A549 (cell line): Measurements from ENCODE around the gene KCNK15. TPM values are rescaled to one million over a fixed set of nuclear protein-coding genes. Genes with fewer than 3 reads are reported as not detected.

ENCODE experiments used
- ATAC-seq, 2 experiments: fragments of 200-7000 bp in 1 of 2; fragments of >200 bp in 1 of 2; cut with Nextera tagmentation in 1 of 2; cut with Tn5 transposase in 1 of 2; 3 replicates each; pipeline versions ENCODE4 v1.8.0 to v1.9.1; 2018 to 2020; ENCODE audit warnings: mild to moderate bottlenecking in 1 of 2, moderate library complexity in 1 of 2
- CTCF ChIA-PET: fragments of 300-600 bp; sonication (Branson Sonifier 250); formaldehyde crosslinking; extraction: SDS; loops from one replicate; lab custom pipeline; 2021; ENCODE audit warnings: antibody characterized with exemption, inconsistent platforms; lab: Yijun Ruan, JAX
- POLR2A ChIA-PET: fragments of 350-600 bp; formaldehyde crosslinking; extraction: SDS; loops from one replicate; lab custom pipeline; 2021; ENCODE audit warnings: antibody characterized with exemption, inconsistent platforms; lab: Yijun Ruan, JAX
- DNase-seq, 2 experiments: peaks; one replicate each; pipeline versions ENCODE4 v3.0.0 to v3.0.0-alpha.2; 2011 to 2016; ENCODE audit warnings: low read depth in 1 of 2, low spot score in 1 of 2
- FAIRE-seq: peaks from 2 replicates; lab custom pipeline; 2011; peaks lifted over from hg19 to GRCh38; lab: Jason Lieb, UNC
- H3K27ac ChIP-seq, 2 experiments: fragments of >200 bp; sonication (Bioruptor Twin); formaldehyde crosslinking; 3 replicates each; pipeline ENCODE4 v1.5.1; 2016 to 2017
- H3K4me1 ChIP-seq: fragments of >200 bp; sonication (Bioruptor Twin); formaldehyde crosslinking; 3 replicates; pipeline ENCODE4 v1.6.1; 2016
- H3K4me2 ChIP-seq: fragments of >200 bp; sonication (Bioruptor Twin); formaldehyde crosslinking; 3 replicates; pipeline ENCODE4 v1.6.1; 2016
- H3K4me3 ChIP-seq: fragments of >200 bp; sonication (Bioruptor Twin); formaldehyde crosslinking; 3 replicates; pipeline ENCODE4 v1.5.1; 2016
- H3K9me3 ChIP-seq: fragments of >200 bp; sonication (Bioruptor Twin); formaldehyde crosslinking; 3 replicates; pipeline ENCODE4 v1.6.1; 2016
- ATOH8 ChIP-seq: fragments of 250-450 bp; sonication (Bioruptor Pico); IDR thresholded peaks from 2 replicates; pipeline ENCODE4 v1.5.0; 2020; ENCODE audit warnings: low read depth, mild to moderate bottlenecking, moderate library complexity
- BHLHE40 ChIP-seq: IDR thresholded peaks from 2 replicates; pipeline ENCODE4 v1.6.1; 2012; ENCODE audit warnings: low read depth, low read length, inconsistent platforms
- CBX2 ChIP-seq: fragments of 200-600 bp; sonication (generic); IDR thresholded peaks from 2 replicates; pipeline ENCODE4 v1.6.1; 2016; ENCODE audit warnings: low read depth, mild to moderate bottlenecking, borderline replicate concordance
- CBX8 ChIP-seq: fragments of 200-600 bp; sonication (generic); IDR thresholded peaks from 2 replicates; pipeline ENCODE4 v1.6.1; 2016
- CEBPB ChIP-seq, 2 experiments: fragments of >200 bp in 1 of 2; sonication (Bioruptor Twin) in 1 of 2; formaldehyde crosslinking in 1 of 2; IDR thresholded peaks; 2 replicates each; pipeline ENCODE4 v1.6.1; 2012 to 2016
- CTCF ChIP-seq: fragments of >200 bp; sonication (Bioruptor Twin); formaldehyde crosslinking; IDR thresholded peaks from 3 replicates; pipeline ENCODE4 v1.5.1; 2016
- E2F6 ChIP-seq: IDR thresholded peaks from 2 replicates; pipeline ENCODE4 v1.6.1; 2012; ENCODE audit warnings: low read depth, borderline replicate concordance
- ELK1 ChIP-seq: fragments of 150-350 bp; IDR thresholded peaks from 2 replicates; pipeline ENCODE4 v1.6.1; 2014; ENCODE audit warnings: low read depth, mild to moderate bottlenecking, low read length
- HDAC2 ChIP-seq: fragments of 200-600 bp; sonication (generic); IDR thresholded peaks from 2 replicates; pipeline ENCODE4 v1.6.1; 2016
- HOXB13 ChIP-seq: fragments of 250-450 bp; sonication (Bioruptor Pico); IDR thresholded peaks from 2 replicates; pipeline ENCODE4 v1.5.0; 2020; ENCODE audit warnings: low read depth, mild to moderate bottlenecking, moderate library complexity
- MAFK ChIP-seq: fragments of 450-650 bp; IDR thresholded peaks from 2 replicates; pipeline ENCODE4 v1.6.1; 2014; ENCODE audit not compliant: partially characterized antibody
- MYC ChIP-seq: IDR thresholded peaks from 2 replicates; pipeline ENCODE4 v1.6.1; 2012; ENCODE audit warnings: mild to moderate bottlenecking, inconsistent platforms, low read length, improper control_type of control experiment, borderline replicate concordance
- NPAS2 ChIP-seq: fragments of 250-450 bp; sonication (Bioruptor Pico); IDR thresholded peaks from 2 replicates; pipeline ENCODE4 v1.8.0; 2022; ENCODE audit warnings: mild to moderate bottlenecking, moderate library complexity, borderline replicate concordance
- NR3C1 ChIP-seq: fragments of >200 bp; sonication (Bioruptor Twin); formaldehyde crosslinking; IDR thresholded peaks from 3 replicates; pipeline ENCODE4 v1.6.1; 2017
- PBX3 ChIP-seq: IDR thresholded peaks from 2 replicates; pipeline ENCODE4 v1.6.1; 2012
- POLR2A ChIP-seq: IDR thresholded peaks from 2 replicates; pipeline ENCODE4 v1.6.1; 2012; ENCODE audit warnings: mild to moderate bottlenecking, low read length
- POLR2AphosphoS2 ChIP-seq: conservative IDR thresholded peaks from 2 replicates; pipeline ENCODE4 v1.6.1; 2012; ENCODE audit warnings: low read length, improper control_type of control experiment, inconsistent platforms
- RCOR1 ChIP-seq: fragments of 150-350 bp; IDR thresholded peaks from 2 replicates; pipeline ENCODE4 v1.6.1; 2014; ENCODE audit warnings: antibody characterized with exemption, low read length, low read depth
- REST ChIP-seq: fragments of 200-600 bp; sonication (generic); IDR thresholded peaks from 2 replicates; pipeline ENCODE4 v1.6.1; 2016; ENCODE audit warnings: antibody characterized with exemption, mild to moderate bottlenecking, moderate library complexity
- RFX5 ChIP-seq: fragments of 450-650 bp; IDR thresholded peaks from 2 replicates; pipeline ENCODE4 v1.7.1; 2014; ENCODE audit warnings: antibody characterized with exemption, mild to moderate bottlenecking, moderate library complexity
- SMC3 ChIP-seq: fragments of >200 bp; sonication (Bioruptor Twin); formaldehyde crosslinking; IDR thresholded peaks from 3 replicates; pipeline ENCODE4 v1.6.1; 2018; ENCODE audit warnings: inconsistent platforms
- TFCP2L1 ChIP-seq: fragments of 250-450 bp; sonication (Bioruptor Pico); IDR thresholded peaks from 2 replicates; pipeline ENCODE4 v1.5.0; 2021; ENCODE audit warnings: mild to moderate bottlenecking
- ZFP36 ChIP-seq: fragments of 450-650 bp; IDR thresholded peaks from 2 replicates; pipeline ENCODE4 v1.6.1; 2014; ENCODE audit warnings: borderline replicate concordance; ENCODE audit not compliant: partially characterized antibody
- ZNF302 ChIP-seq: fragments of 250-450 bp; sonication (Bioruptor Pico); IDR thresholded peaks from 2 replicates; pipeline ENCODE4 v1.9.0; 2021; ENCODE audit warnings: inconsistent platforms, mild to moderate bottlenecking, moderate library complexity
- WGBS: methylation state at CpG from one replicate; pipeline ENCODE4 v1.1.6; 2017; ENCODE audit errors: missing lambda C conversion rate; 5-methylcytosine and 5-hydroxymethylcytosine counted together
- polyA plus RNA-seq, 4 experiments: library from polyadenylated mRNA; depleted of rRNA in 3 of 4; stranded (reverse); fragments of >200 nt; fragmentation: RNase III in 1 of 4; extraction: RNeasy Plus Mini Kit Qiagen cat#74134 plus additional on column Dnase treatment in 1 of 4; gene quantifications; 2 replicates in 3 of 4; 3 replicates in 1 of 4; pipeline ENCODE4 v1.2.3, GENCODE V29; 2011 to 2017

Gene KCNK15
- polyA plus RNA-seq, 2 of the 4 experiments (the other 2 are of a cell fraction), result 0.43 to 0.49 TPM

GRCh38 chr20:44733341-44734069 is 12.2 kb upstream of the KCNK15 start (continued):
- no peak for TF ChIP-seq BHLHE40
- peak; percentile 100 for TF ChIP-seq SMC3
- TF ChIP-seq POLR2AphosphoS2, result no peak
- peak; percentile 98 for TF ChIP-seq CTCF

GRCh38 chr20:44734938-44735337 is 10.7 kb upstream of the KCNK15 start:
- FAIRE-seq (no peak), DNase-seq (peak; percentile 63 to 81), ATAC-seq (peak; percentile 28 to 49; a peak in 3 of 6 replicates)
- ChIA-PET POLR2A (interaction anchor here (0.6 kb wide), 1 partner anchor 46 kb away, joined by 5 read pairs; no protein-coding TSS in a partner anchor), CTCF (interaction anchor here (1.0 to 21.9 kb wide), 6 partner anchors 13 to 52 kb away, joined by 3 to 525 read pairs (median 68); partner anchors contain the start of gene CCN5)
- H3K4me2 ChIP-seq, result peak overlapping the region; percentile 50
- H3K4me3 ChIP-seq, result no peak overlapping the region
- H3K9me3 ChIP-seq, result no peaks in the 10 kb centered on the region
- 31% methylated on average over 3 of the region's 3 CpGs for WGBS
- H3K4me1 ChIP-seq, result peaks cover 58% of the 10 kb centered on the region
- TF ChIP-seq POLR2A (no peak), PBX3 (no peak), TFCP2L1 (CRISPR knock-in tag) (no peak), CBX2 (no peak), ATOH8 (CRISPR knock-in tag) (peak; percentile 31; the same call in 1 of the 2 replicates), ZFP36 (no peak), NR3C1 (no peak), MAFK (peak; percentile 15), CEBPB (IDR thresholded peaks at IDR 0.05) (peak in 1 of 2 experiments; percentile 63; a peak in 2 of 4 replicates), E2F6 (no peak), HOXB13 (no peak), REST (no peak), RFX5 (no peak), ELK1 (no peak), MYC (no peak), CBX8 (no peak), RCOR1 (no peak), NPAS2 (CRISPR knock-in tag) (no peak), HDAC2 (no peak), ZNF302 (CRISPR knock-in tag) (no peak)
- peak overlapping the region; percentile 57 to 96 for H3K27ac ChIP-seq
